H9 (cell line): Measurements from ENCODE around the gene TTC39A. TPM values are rescaled to one million over a fixed set of nuclear protein-coding genes. Genes with fewer than 3 reads are reported as not detected.

Experiments
- DNase-seq: peaks from one replicate; pipeline ENCODE4 v3.0.0-alpha.2; 2017
- H2AFZ ChIP-seq: one replicate; pipeline ENCODE4 v1.6.1; 2013; ENCODE audit warnings: mild to moderate bottlenecking, low read length, control low read depth, moderate library complexity
- H2AK5ac ChIP-seq: 2 replicates; pipeline ENCODE4 v1.6.1; 2013; ENCODE audit warnings: low read length, control low read depth, mixed read lengths; ENCODE audit not compliant: insufficient read length
- H2BK120ac ChIP-seq: one replicate; pipeline ENCODE4 v1.6.1; 2013; ENCODE audit warnings: low read depth, mild to moderate bottlenecking, low read length, control low read depth, inconsistent platforms; ENCODE audit not compliant: poor library complexity, severe bottlenecking
- H2BK12ac ChIP-seq: 2 replicates; pipeline ENCODE4 v1.6.1; 2013; ENCODE audit warnings: low read length, control low read depth, mixed read lengths, low read depth; ENCODE audit not compliant: insufficient read length
- H2BK15ac ChIP-seq: 2 replicates; pipeline ENCODE4 v1.6.1; 2013; ENCODE audit warnings: low read depth, low read length, control low read depth
- H2BK20ac ChIP-seq: one replicate; pipeline ENCODE4 v1.6.1; 2013; ENCODE audit warnings: low read depth, mild to moderate bottlenecking, low read length, control low read depth, inconsistent platforms; ENCODE audit not compliant: poor library complexity, severe bottlenecking
- H2BK5ac ChIP-seq: 2 replicates; pipeline ENCODE4 v1.6.1; 2013; ENCODE audit warnings: low read length, control low read depth, mixed read lengths; ENCODE audit not compliant: insufficient read length
- H3K14ac ChIP-seq: 2 replicates; pipeline ENCODE4 v1.6.1; 2013; ENCODE audit warnings: low read length, control low read depth; ENCODE audit not compliant: insufficient read depth
- H3K18ac ChIP-seq: 2 replicates; pipeline ENCODE4 v1.6.1; 2013; ENCODE audit warnings: low read depth, mild to moderate bottlenecking, mixed read lengths, low read length, control low read depth; ENCODE audit not compliant: insufficient read length
- H3K23ac ChIP-seq: 2 replicates; pipeline ENCODE4 v1.6.1; 2013; ENCODE audit warnings: low read length, control low read depth, mixed read lengths, low read depth; ENCODE audit not compliant: insufficient read length
- H3K23me2 ChIP-seq: 2 replicates; pipeline ENCODE4 v1.6.1; 2013; ENCODE audit warnings: low read depth, mild to moderate bottlenecking, mixed read lengths, low read length, control low read depth; ENCODE audit not compliant: insufficient read length, poor library complexity, severe bottlenecking
- H3K27ac ChIP-seq: 2 replicates; pipeline ENCODE4 v1.5.1; 2013; ENCODE audit warnings: low read length, control low read depth, mixed read lengths, low read depth; ENCODE audit not compliant: insufficient read length
- H3K27me3 ChIP-seq: 2 replicates; pipeline ENCODE4 v1.6.1; 2013; ENCODE audit warnings: low read length, control low read depth, inconsistent platforms; ENCODE audit not compliant: insufficient read depth
- H3K4ac ChIP-seq: 2 replicates; pipeline ENCODE4 v1.6.1; 2013; ENCODE audit warnings: low read depth, mild to moderate bottlenecking, control low read depth, inconsistent platforms, low read length, moderate library complexity
- H3K4me1 ChIP-seq: 2 replicates; pipeline ENCODE4 v1.6.1; 2013; ENCODE audit warnings: low read length, control low read depth, inconsistent platforms; ENCODE audit not compliant: insufficient read depth
- H3K4me2 ChIP-seq: 2 replicates; pipeline ENCODE4 v1.6.1; 2013; ENCODE audit warnings: low read length, control low read depth, mixed read lengths; ENCODE audit not compliant: insufficient read length, insufficient read depth
- H3K56ac ChIP-seq: 2 replicates; pipeline ENCODE4 v1.6.1; 2013; ENCODE audit warnings: low read depth, mild to moderate bottlenecking, mixed read lengths, low read length, control low read depth; ENCODE audit not compliant: insufficient read length
- H3K79me1 ChIP-seq: 2 replicates; pipeline ENCODE4 v1.6.1; 2013; ENCODE audit warnings: low read depth, mild to moderate bottlenecking, moderate library complexity, low read length, control low read depth, inconsistent platforms; ENCODE audit not compliant: insufficient read depth, poor library complexity, severe bottlenecking
- H3K79me2 ChIP-seq: 2 replicates; pipeline ENCODE4 v1.6.1; 2013; ENCODE audit warnings: low read length, control low read depth, inconsistent platforms; ENCODE audit not compliant: insufficient read depth
- H3K9ac ChIP-seq: 2 replicates; pipeline ENCODE4 v1.6.1; 2013; ENCODE audit warnings: low read length, control low read depth, mixed read lengths; ENCODE audit not compliant: insufficient read length; ENCODE audit errors: extremely low read depth
- H3K9me3 ChIP-seq: one replicate; pipeline ENCODE4 v1.6.1; 2013; ENCODE audit warnings: low read depth, low read length, inconsistent platforms; ENCODE audit not compliant: control insufficient read depth
- H3T11ph ChIP-seq: one replicate; pipeline ENCODE4 v1.6.1; 2013; ENCODE audit warnings: mild to moderate bottlenecking, low read length, control low read depth, inconsistent platforms
- H4K20me1 ChIP-seq: one replicate; pipeline ENCODE4 v1.6.1; 2013; ENCODE audit not compliant: control insufficient read depth, insufficient read length, insufficient read depth
- H4K5ac ChIP-seq: 2 replicates; pipeline ENCODE4 v1.6.1; 2013; ENCODE audit warnings: low read depth, mild to moderate bottlenecking, mixed read lengths, low read length, control low read depth; ENCODE audit not compliant: insufficient read length
- H4K8ac ChIP-seq: replicated peaks from 2 replicates; pipeline ENCODE4 v1.6.1; 2013; ENCODE audit warnings: low read length, control low read depth, mixed read lengths, low read depth; ENCODE audit not compliant: insufficient read length
- H4K91ac ChIP-seq: 2 replicates; pipeline ENCODE4 v1.6.1; 2013; ENCODE audit warnings: low read depth, mild to moderate bottlenecking, moderate library complexity, mixed read lengths, low read length, control low read depth; ENCODE audit not compliant: insufficient read length
- H3K27ac Mint-ChIP-seq, 3 experiments: 2 replicates in 2 of 3; 3 replicates in 1 of 3; pipeline ENCODE4 v1.8.0; 2020 to 2021; ENCODE audit warnings: mixed read lengths in 3 of 3, mild to moderate bottlenecking in 1 of 3, moderate library complexity in 1 of 3
- H3K27me3 Mint-ChIP-seq: 2 replicates; pipeline ENCODE4 v1.8.0; 2021; ENCODE audit warnings: low read depth, mild to moderate bottlenecking, moderate library complexity, mixed read lengths
- H3K36me3 Mint-ChIP-seq, 3 experiments: 2 replicates in 2 of 3; 3 replicates in 1 of 3; pipeline ENCODE4 v1.8.0; 2020 to 2021; ENCODE audit warnings: low read depth in 3 of 3, mixed read lengths in 3 of 3; ENCODE audit not compliant: insufficient read depth in 1 of 3
- H3K4me1 Mint-ChIP-seq, 2 experiments: 2 replicates each; pipeline ENCODE4 v1.8.0; 2020; ENCODE audit warnings: mixed read lengths in 2 of 2
- H3K4me3 Mint-ChIP-seq, 2 experiments: 2 replicates in 1 of 2; 3 replicates in 1 of 2; pipeline ENCODE4 v1.8.0; 2020 to 2021; ENCODE audit warnings: mild to moderate bottlenecking in 2 of 2, mixed read lengths in 2 of 2, moderate library complexity in 1 of 2
- H3K9me3 Mint-ChIP-seq, 2 experiments: 2 replicates in 1 of 2; 3 replicates in 1 of 2; pipeline ENCODE4 v1.8.0; 2020; ENCODE audit warnings: mild to moderate bottlenecking in 2 of 2, mixed read lengths in 2 of 2, moderate library complexity in 1 of 2
- WGBS: extraction: QIAGEN DNeasy Blood & Tissue Kit; methylation state at CpG from one replicate; pipeline ENCODE4 v1.1.7; 2013; ENCODE audit warnings: missing lambda C conversion rate, low lambda C conversion rate, mixed read lengths; ENCODE audit not compliant: insufficient read length; ENCODE audit errors: extremely low coverage; 5-methylcytosine and 5-hydroxymethylcytosine counted together
- total RNA-seq: library from RNA; stranded (reverse); gene quantifications from 2 replicates; pipeline ENCODE4 v1.2.1, GENCODE V29; 2021
- TF ChIP-seq, protein P1 (sequence below): fragments of 200-600 bp; sonication (generic); conservative IDR thresholded peaks from 3 replicates; pipeline ENCODE4 v1.8.0; 2021; ENCODE audit warnings: antibody characterized with exemption, mild to moderate bottlenecking

The TTC39A gene
- total RNA-seq, 1 experiment from 2014 or later = 7.7 TPM

DNA sequence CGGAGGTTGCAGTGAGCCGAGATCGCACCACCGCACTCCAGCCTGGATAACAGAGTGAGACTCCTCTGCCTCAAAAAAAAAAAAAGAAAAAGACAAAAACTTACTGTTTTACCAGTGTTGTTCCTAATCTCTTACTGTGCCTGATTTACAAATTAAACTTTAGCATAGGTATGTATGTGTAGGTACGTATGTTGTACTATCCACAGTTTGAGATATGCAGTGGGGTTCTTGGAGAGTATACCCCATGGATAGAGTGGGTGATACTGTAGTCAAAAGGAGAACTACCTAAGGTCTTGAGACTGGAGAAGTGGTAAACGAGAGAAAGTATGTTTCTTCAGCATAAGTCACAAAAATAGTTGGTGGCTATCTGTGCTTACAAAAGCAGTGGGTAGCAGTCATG is 55.7 kb downstream of the TTC39A start:
- H2BK120ac ChIP-seq = no peak overlapping the region
- no peak overlapping the region for H3K9ac ChIP-seq
- no CpG with 5 or more reads among the region's 6 CpGs for WGBS
- H3K23me2 ChIP-seq = no peaks in the 10 kb centered on the region
- no peak overlapping the region for H4K8ac ChIP-seq
- no peak overlapping the region for H2AK5ac ChIP-seq
- no peak overlapping the region for H2BK12ac ChIP-seq
- no peaks in the 10 kb centered on the region for H3K9me3 ChIP-seq
- no peak overlapping the region for H4K5ac ChIP-seq
- no peaks in the 10 kb centered on the region for H3K79me2 ChIP-seq
- no peak overlapping the region for H3K23ac ChIP-seq
- no peaks in the 10 kb centered on the region for H3K9me3 Mint-ChIP-seq
- DNase-seq = no peak
- no peak overlapping the region for H2BK5ac ChIP-seq
- H4K91ac ChIP-seq = no peak overlapping the region
- no peaks in the 10 kb centered on the region for H3K27me3 Mint-ChIP-seq
- H3K56ac ChIP-seq = no peak overlapping the region
- H4K20me1 ChIP-seq = no peaks in the 10 kb centered on the region
- H2BK20ac ChIP-seq = no peak overlapping the region
- H3K27ac Mint-ChIP-seq = peak overlapping the region in 1 of 3 experiments; percentile 79; a peak in 1 of 7 replicates
- H3K27ac ChIP-seq = no peak overlapping the region
- H3K4me3 Mint-ChIP-seq = no peak overlapping the region
- TF ChIP-seq, protein P1, sequence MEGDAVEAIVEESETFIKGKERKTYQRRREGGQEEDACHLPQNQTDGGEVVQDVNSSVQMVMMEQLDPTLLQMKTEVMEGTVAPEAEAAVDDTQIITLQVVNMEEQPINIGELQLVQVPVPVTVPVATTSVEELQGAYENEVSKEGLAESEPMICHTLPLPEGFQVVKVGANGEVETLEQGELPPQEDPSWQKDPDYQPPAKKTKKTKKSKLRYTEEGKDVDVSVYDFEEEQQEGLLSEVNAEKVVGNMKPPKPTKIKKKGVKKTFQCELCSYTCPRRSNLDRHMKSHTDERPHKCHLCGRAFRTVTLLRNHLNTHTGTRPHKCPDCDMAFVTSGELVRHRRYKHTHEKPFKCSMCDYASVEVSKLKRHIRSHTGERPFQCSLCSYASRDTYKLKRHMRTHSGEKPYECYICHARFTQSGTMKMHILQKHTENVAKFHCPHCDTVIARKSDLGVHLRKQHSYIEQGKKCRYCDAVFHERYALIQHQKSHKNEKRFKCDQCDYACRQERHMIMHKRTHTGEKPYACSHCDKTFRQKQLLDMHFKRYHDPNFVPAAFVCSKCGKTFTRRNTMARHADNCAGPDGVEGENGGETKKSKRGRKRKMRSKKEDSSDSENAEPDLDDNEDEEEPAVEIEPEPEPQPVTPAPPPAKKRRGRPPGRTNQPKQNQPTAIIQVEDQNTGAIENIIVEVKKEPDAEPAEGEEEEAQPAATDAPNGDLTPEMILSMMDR = no peak
- H3K4me1 ChIP-seq = no peaks in the 10 kb centered on the region
- H3K18ac ChIP-seq = no peak overlapping the region
- H3K36me3 Mint-ChIP-seq = peaks cover 5 to 25% (median 23%) of the 10 kb centered on the region in 3 experiments; a peak in 6 of 7 replicates
- no peak overlapping the region for H3K4me2 ChIP-seq
- H3K4me1 Mint-ChIP-seq = no peaks in the 10 kb centered on the region
- H2BK15ac ChIP-seq = no peak overlapping the region
- no peak overlapping the region for H3T11ph ChIP-seq
- H2AFZ ChIP-seq = no peak overlapping the region
- no peaks in the 10 kb centered on the region for H3K27me3 ChIP-seq
- no peak overlapping the region for H3K14ac ChIP-seq
- no peak overlapping the region for H3K4ac ChIP-seq
- no peaks in the 10 kb centered on the region for H3K79me1 ChIP-seq
